ENCODE results near the gene TYMP. TPM values are rescaled to one million over a fixed set of nuclear protein-coding genes. Genes with fewer than 3 reads are reported as not detected.
A peak's percentile ranks its signal among the peaks of the same experiment; 100 is the strongest.

Gene TYMP
- total and polyA plus RNA-seq, 2 of the 4 experiments (the other 2 are of a cell fraction): 0.18 to 0.74 TPM

DNA sequence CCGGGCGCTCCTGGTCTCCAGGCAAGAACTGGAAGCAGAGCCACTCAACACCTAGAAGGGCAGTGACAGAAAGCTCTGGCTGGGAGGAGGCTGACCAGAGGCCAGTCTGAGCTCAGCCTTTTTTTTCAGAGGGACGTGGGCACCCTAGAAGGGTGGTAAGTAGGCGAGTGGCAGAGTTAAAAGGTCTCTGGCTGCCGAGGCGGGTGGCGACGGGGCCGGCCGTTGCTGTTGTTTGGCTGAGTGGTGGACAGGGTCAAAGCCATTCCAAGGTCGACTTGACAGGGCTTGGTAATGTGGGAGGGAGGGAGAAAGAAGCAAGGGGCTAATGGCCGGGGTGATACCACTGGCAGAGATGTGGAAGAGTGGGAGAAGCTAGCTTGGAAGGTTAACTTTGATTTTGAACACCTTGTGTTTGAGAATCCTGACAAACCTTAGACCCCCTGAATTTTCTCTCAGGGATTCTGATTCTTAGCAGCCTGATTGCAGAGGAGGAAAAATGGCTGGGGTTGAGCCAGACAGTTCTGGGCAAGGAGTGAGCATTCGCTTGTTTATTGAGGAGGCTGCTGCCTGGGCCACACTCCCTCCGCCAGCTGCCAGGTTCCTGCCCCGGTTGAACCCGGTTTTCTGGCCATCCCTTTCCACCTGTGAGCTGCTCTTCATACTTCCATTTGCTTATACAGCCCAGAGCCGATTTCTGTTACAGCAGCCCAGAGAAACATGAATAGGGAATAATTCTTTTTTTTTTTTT, 33.8 kb upstream of the TYMP start (continued):
- no peak for TF ChIP-seq SMC3 (IDR thresholded peaks at IDR 0.05; ENCODE audit: low read depth, low read length)

DNA sequence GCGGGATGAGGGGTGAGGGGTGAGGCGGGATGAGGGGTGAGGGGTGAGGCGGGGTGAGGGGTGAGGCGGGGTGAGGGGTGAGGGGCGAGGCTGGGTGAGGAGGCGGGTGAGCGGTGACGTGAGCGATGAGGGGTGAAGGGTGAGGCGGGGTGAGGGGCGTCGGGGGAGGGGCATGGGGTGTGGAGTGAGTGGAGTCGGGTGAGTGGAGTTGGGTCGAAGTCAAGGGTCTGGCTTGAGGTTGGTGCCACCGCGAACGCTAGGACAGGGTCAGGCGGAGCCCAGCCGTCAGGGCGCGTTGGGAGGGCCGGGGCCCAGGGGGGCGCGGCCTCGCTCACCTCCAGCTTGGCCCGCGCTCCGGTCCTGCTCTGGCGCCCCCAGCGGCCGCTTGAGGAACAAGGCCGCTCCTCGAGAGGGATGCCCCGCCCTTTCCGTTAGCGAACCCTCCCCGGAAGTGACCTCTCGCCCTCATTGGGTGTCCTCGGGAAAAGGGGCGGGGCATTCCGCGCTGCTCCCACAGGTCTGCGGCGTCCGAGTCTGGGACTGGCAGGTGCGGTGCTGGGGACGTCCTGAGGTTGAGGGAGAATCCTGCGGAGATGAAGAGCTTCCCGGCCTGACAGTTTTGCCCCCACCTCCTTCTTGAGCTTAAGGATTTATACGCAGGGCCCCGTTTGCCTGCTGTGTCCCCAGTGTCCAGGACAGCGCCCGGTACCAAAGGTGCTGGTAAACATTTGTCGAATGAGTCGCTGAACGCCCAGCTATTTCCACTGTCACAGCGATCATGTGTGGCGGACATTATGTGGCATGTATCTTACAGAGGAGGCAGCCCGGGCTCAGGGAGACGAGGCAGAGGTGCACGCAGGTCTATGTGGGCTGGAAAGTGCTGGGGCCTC, 33.0 kb upstream of the TYMP start, which contains the start of gene SYCE3:
Gene SYCE3 (minus strand): TSS at position 397 of the 890 bp plus-strand sequence. CDS start 6,514 bp downstream, outside the sequence.
- Histone ChIP-seq H3K4me1 (ENCODE audit: control insufficient read depth, insufficient read depth, low read length) (no peaks in the 10 kb centered on the region), H3K9ac (ENCODE audit: low read depth, low read length) (peak within 1 kb of the TSS; percentile 48), H4K8ac (ENCODE audit: low read depth in 2 of 2, low read length in 2 of 2) (peak within 1 kb of the TSS; percentile 65 to 97), H4K5ac (ENCODE audit: low read depth, low read length) (peak within 1 kb of the TSS; percentile 86), H2AK9ac (replicated peaks; ENCODE audit: low read depth, low read length, poor library complexity) (peak within 1 kb of the TSS; percentile 85), H3K27me3 (ENCODE audit: control insufficient read depth, insufficient read depth, low read length) (peaks cover 27% of the 10 kb centered on the region), H3K36me3 (ENCODE audit: control insufficient read depth, insufficient read depth, low read length) (no peaks in the 10 kb centered on the region), H3K9me3 (ENCODE audit: control insufficient read depth, insufficient read depth, low read length) (no peaks in the 10 kb centered on the region), H4K20me1 (ENCODE audit: insufficient read depth, low read length) (no peaks in the 10 kb centered on the region), H2AFZ (replicated peaks; ENCODE audit: low read length, poor library complexity) (peak within 1 kb of the TSS; percentile 98), H3K9me1 (ENCODE audit: insufficient read depth, low read length) (0 out of 2 replicates have a peak, but pooled peaks cover 4% of the 10 kb centered on the region), H3K18ac (ENCODE audit: low read depth, low read length) (no peak within 1 kb of the TSS), H2AK5ac (ENCODE audit: low read depth, low read length) (0 out of 2 replicates have a peak within 1 kb of the TSS, but pooled peaks have one; percentile 34), H2BK5ac (ENCODE audit: low read depth, low read length, poor library complexity, severe bottlenecking) (peak within 1 kb of the TSS; percentile 60), H3K4me2 (ENCODE audit: low read depth, low read length) (peak within 1 kb of the TSS; percentile 97), H3K56ac (ENCODE audit: extremely low read depth, insufficient read depth, low read length) (no peak within 1 kb of the TSS; the same call in 1 of the 2 replicates), H2BK20ac (ENCODE audit: low read depth, low read length) (no peak within 1 kb of the TSS), H3K4me3 (ENCODE audit: insufficient read depth, low read depth, low read length) (peak within 1 kb of the TSS; percentile 63), H2BK120ac (ENCODE audit: low read depth, low read length) (0 out of 2 replicates have a peak within 1 kb of the TSS, but pooled peaks have one; percentile 67), H3K23ac (ENCODE audit: low read depth, low read length) (no peak within 1 kb of the TSS; the same call in 1 of the 2 replicates), H2BK15ac (ENCODE audit: low read depth, low read length) (no peak within 1 kb of the TSS; the same call in 2 of the 3 replicates), H4K91ac (ENCODE audit: insufficient read depth, low read depth, low read length) (peak within 1 kb of the TSS; percentile 49; the same call in 1 of the 2 replicates), H3K27ac (ENCODE audit: insufficient read depth, low read length) (no peak within 1 kb of the TSS; the same call in 1 of the 2 replicates), H3K14ac (replicated peaks; ENCODE audit: low read depth, low read length) (peak within 1 kb of the TSS; percentile 22; the same call in 1 of the 2 replicates), H3K79me1 (ENCODE audit: low read depth in 1 of 2, low read length in 2 of 2) (no peaks in the 10 kb centered on the region), H3K4ac (ENCODE audit: low read depth, low read length) (peak within 1 kb of the TSS; percentile 6; the same call in 1 of the 2 replicates)
- ChIA-PET CTCF (interaction anchor here (0.5 to 1.9 kb wide), 7 partner anchors 9 to 742 kb away, joined by 3 to 8 read pairs (median 4); partner anchors contain the start of genes LMF2, NCAPH2 and SCO2), POLR2A (ENCODE audit: unreplicated experiment) (interaction anchor here (1.0 kb wide), 1 partner anchor 37 kb away, joined by 3 read pairs; no protein-coding TSS in a partner anchor)
- BruUV-seq (replicated peaks): no TSS peak
- intact Hi-C loops (cut with micrococcal nuclease): no loop called here
- TF ChIP-seq RAD21 (IDR thresholded peaks at IDR 0.05; ENCODE audit: low read length) (peak; percentile 57), FOS (IDR thresholded peaks at IDR 0.05; ENCODE audit: low read depth, low read length) (no peak), SMC3 (IDR thresholded peaks at IDR 0.05; ENCODE audit: low read depth, low read length) (peak; percentile 35), RFX5 (IDR thresholded peaks at IDR 0.05; ENCODE audit: low read depth, low read length) (no peak), MAZ (IDR thresholded peaks at IDR 0.05; ENCODE audit: borderline replicate concordance, low read depth, low read length) (peak; percentile 96)
- TF ChIP-seq, protein P1, sequence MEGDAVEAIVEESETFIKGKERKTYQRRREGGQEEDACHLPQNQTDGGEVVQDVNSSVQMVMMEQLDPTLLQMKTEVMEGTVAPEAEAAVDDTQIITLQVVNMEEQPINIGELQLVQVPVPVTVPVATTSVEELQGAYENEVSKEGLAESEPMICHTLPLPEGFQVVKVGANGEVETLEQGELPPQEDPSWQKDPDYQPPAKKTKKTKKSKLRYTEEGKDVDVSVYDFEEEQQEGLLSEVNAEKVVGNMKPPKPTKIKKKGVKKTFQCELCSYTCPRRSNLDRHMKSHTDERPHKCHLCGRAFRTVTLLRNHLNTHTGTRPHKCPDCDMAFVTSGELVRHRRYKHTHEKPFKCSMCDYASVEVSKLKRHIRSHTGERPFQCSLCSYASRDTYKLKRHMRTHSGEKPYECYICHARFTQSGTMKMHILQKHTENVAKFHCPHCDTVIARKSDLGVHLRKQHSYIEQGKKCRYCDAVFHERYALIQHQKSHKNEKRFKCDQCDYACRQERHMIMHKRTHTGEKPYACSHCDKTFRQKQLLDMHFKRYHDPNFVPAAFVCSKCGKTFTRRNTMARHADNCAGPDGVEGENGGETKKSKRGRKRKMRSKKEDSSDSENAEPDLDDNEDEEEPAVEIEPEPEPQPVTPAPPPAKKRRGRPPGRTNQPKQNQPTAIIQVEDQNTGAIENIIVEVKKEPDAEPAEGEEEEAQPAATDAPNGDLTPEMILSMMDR (conservative IDR thresholded peaks at IDR 0.05; ENCODE audit: low read depth, low read length): peak; percentile 87
- in situ Hi-C loops (cut with MboI; ENCODE audit: low sequenced_read_pairs): no loop called here
- WGBS, 2 experiments (ENCODE audit: extremely low coverage in 2 of 2, insufficient read length in 1 of 2): 1% methylated on average over 34 of the region's 61 CpGs; no CpG with 5 or more reads in 1 of the 2 experiments
- peak; percentile 100 for ATAC-seq (ENCODE audit: low read depth)
- dilution Hi-C loops (cut with HindIII; ENCODE audit: low sequenced_read_pairs, unreplicated experiment): no loop called here
- DNase-seq: peak; percentile 78
